GM23338 (cell line): ENCODE results near the gene DDR2.
A peak's percentile ranks its signal among the peaks of the same experiment; 100 is the strongest.
"Not testable (repeated sequence)": the region's sequence is repeated elsewhere in the genome, so short reads cannot be mapped to it uniquely, and the experiment has no call there.

Experiments used
- CREB1 ChIP-seq: fragments of 250-450 bp; sonication (Bioruptor Pico); IDR thresholded peaks from 2 replicates; pipeline ENCODE4 v1.5.0; 2020; ENCODE audit warnings: low read depth, mild to moderate bottlenecking, moderate library complexity
- EZH2 ChIP-seq: fragments of 200-600 bp; sonication (generic); IDR thresholded peaks from one replicate; pipeline ENCODE4 v1.8.0; 2017; ENCODE audit warnings: antibody characterized with exemption, mild to moderate bottlenecking, low read depth; ENCODE audit not compliant: unreplicated experiment
- EZH2phosphoT487 ChIP-seq: fragments of 200-600 bp; sonication (generic); IDR thresholded peaks from one replicate; pipeline ENCODE4 v1.8.1; 2018; ENCODE audit warnings: antibody characterized with exemption; ENCODE audit not compliant: unreplicated experiment
- JUNB ChIP-seq: IDR thresholded peaks from one replicate; pipeline ENCODE4 v1.6.1; 2016; ENCODE audit warnings: antibody characterized with exemption; ENCODE audit not compliant: unreplicated experiment
- NANOG ChIP-seq: IDR thresholded peaks from 2 replicates; pipeline ENCODE4 v1.6.1; 2016; ENCODE audit warnings: antibody characterized with exemption, borderline replicate concordance
- POLR2AphosphoS5 ChIP-seq: IDR thresholded peaks from 2 replicates; pipeline ENCODE4 v1.6.1; 2016; ENCODE audit warnings: antibody characterized with exemption, low read depth
- ZNF331 ChIP-seq: fragments of 250-450 bp; sonication (Bioruptor Pico); IDR thresholded peaks from 2 replicates; pipeline ENCODE4 v1.5.0; 2020; ENCODE audit warnings: low read depth, mild to moderate bottlenecking, moderate library complexity
- TF ChIP-seq, protein P1 (sequence below), 2 experiments: fragments of 200-600 bp in 1 of 2; sonication (generic) in 1 of 2; conservative IDR thresholded peaks; 2 replicates each; pipeline versions ENCODE4 v1.5.1 to v1.6.1; 2016 to 2017; ENCODE audit warnings: antibody characterized with exemption in 2 of 2, low read depth in 2 of 2, mild to moderate bottlenecking in 2 of 2, moderate library complexity in 1 of 2
- TF ChIP-seq, protein P2 (sequence below): IDR thresholded peaks from one replicate; pipeline ENCODE4 v1.6.1; 2018; ENCODE audit warnings: antibody characterized with exemption; ENCODE audit not compliant: unreplicated experiment

DNA sequence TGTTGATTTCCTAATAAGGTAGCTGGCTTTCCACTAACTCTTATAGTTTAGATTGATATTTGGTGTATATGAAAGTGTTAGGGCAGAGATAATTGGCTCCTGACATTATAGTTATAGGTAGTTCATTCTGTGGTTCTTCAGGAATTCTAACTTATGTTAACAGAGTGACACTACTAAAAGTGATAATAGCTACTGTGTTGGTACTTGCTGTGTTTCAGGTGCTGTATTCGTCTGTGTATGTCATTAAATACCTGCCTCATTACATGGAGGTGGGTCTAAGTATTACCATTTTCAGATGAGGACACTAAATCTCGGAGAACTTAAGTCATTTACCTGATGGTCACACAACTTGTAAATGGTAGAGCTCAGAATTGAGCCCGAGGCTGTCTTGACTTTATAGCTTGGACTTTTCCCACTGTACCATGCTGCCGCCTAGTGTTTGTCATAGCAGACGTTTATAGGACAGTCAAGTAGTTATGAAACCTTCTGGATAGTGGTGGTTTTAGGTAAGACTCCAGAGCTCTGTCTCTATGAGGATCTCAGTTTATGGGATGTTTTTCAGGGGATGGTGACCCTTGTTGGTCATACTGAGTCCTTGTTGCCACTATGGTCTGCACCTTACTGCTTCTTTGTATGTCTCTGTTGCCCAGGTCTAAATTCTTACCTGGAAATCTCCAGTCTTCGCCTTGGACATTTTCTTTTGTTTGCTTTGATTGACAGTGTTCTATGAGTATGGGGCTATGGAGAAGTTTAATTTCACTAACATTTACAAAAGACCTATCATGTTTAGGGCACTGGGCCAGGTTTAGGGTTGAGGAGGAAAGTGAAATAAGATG, 167.9 kb downstream of the DDR2 start:
- TF ChIP-seq EZH2; CREB1 (CRISPR knock-in tag); POLR2AphosphoS5; JUNB; EZH2phosphoT487; ZNF331; NANOG: not testable (repeated sequence)
- TF ChIP-seq, protein P1, sequence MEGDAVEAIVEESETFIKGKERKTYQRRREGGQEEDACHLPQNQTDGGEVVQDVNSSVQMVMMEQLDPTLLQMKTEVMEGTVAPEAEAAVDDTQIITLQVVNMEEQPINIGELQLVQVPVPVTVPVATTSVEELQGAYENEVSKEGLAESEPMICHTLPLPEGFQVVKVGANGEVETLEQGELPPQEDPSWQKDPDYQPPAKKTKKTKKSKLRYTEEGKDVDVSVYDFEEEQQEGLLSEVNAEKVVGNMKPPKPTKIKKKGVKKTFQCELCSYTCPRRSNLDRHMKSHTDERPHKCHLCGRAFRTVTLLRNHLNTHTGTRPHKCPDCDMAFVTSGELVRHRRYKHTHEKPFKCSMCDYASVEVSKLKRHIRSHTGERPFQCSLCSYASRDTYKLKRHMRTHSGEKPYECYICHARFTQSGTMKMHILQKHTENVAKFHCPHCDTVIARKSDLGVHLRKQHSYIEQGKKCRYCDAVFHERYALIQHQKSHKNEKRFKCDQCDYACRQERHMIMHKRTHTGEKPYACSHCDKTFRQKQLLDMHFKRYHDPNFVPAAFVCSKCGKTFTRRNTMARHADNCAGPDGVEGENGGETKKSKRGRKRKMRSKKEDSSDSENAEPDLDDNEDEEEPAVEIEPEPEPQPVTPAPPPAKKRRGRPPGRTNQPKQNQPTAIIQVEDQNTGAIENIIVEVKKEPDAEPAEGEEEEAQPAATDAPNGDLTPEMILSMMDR (conservative IDR thresholded peaks at IDR 0.05; ENCODE audit: low read depth in 2 of 2), result peak; percentile 37 to 70
- TF ChIP-seq, protein P2, sequence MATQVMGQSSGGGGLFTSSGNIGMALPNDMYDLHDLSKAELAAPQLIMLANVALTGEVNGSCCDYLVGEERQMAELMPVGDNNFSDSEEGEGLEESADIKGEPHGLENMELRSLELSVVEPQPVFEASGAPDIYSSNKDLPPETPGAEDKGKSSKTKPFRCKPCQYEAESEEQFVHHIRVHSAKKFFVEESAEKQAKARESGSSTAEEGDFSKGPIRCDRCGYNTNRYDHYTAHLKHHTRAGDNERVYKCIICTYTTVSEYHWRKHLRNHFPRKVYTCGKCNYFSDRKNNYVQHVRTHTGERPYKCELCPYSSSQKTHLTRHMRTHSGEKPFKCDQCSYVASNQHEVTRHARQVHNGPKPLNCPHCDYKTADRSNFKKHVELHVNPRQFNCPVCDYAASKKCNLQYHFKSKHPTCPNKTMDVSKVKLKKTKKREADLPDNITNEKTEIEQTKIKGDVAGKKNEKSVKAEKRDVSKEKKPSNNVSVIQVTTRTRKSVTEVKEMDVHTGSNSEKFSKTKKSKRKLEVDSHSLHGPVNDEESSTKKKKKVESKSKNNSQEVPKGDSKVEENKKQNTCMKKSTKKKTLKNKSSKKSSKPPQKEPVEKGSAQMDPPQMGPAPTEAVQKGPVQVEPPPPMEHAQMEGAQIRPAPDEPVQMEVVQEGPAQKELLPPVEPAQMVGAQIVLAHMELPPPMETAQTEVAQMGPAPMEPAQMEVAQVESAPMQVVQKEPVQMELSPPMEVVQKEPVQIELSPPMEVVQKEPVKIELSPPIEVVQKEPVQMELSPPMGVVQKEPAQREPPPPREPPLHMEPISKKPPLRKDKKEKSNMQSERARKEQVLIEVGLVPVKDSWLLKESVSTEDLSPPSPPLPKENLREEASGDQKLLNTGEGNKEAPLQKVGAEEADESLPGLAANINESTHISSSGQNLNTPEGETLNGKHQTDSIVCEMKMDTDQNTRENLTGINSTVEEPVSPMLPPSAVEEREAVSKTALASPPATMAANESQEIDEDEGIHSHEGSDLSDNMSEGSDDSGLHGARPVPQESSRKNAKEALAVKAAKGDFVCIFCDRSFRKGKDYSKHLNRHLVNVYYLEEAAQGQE, result not testable (repeated sequence)
